Measurements from ENCODE around the gene PSD4.

The PSD4 gene

GRCh38 chr2:113186433-113186796 is 12.6 kb downstream of the PSD4 start:
- no peak for DNase-seq

- DNase-seq, result no peak
Observed at GRCh38 chr2:113187771-113188170, 14.0 kb downstream of the PSD4 start.

GRCh38 chr2:113190871-113191270 is 17.1 kb downstream of the PSD4 start:
- no peak for DNase-seq

- DNase-seq, result no peak
Observed at GRCh38 chr2:113192459-113193100, 18.8 kb downstream of the PSD4 start.

- DNase-seq, result no peak
Observed at GRCh38 chr2:113195923-113196501, 22.2 kb downstream of the PSD4 start.

- no peak for DNase-seq
Observed at GRCh38 chr2:113196839-113197238, 23.1 kb downstream of the PSD4 start.

- no peak for DNase-seq
Observed at GRCh38 chr2:113197347-113198047, 23.7 kb downstream of the PSD4 start.

- DNase-seq, result no peak
Observed at GRCh38 chr2:113198048-113198789, 24.4 kb downstream of the PSD4 start.

GRCh38 chr2:113198790-113199612 is 25.2 kb downstream of the PSD4 start:
- DNase-seq, result peak; percentile 51

- no peak for DNase-seq
Observed at GRCh38 chr2:113200236-113200635, 26.5 kb downstream of the PSD4 start.

- no peak for DNase-seq
Observed at GRCh38 chr2:113200736-113201490, 27.1 kb downstream of the PSD4 start.

- no peak for DNase-seq
Observed at GRCh38 chr2:113201496-113202304, 27.9 kb downstream of the PSD4 start.

- DNase-seq, result no peak
Observed at GRCh38 chr2:113202305-113203216, 28.8 kb downstream of the PSD4 start.

- no peak for DNase-seq
Observed at GRCh38 chr2:113203217-113203530, 29.4 kb downstream of the PSD4 start.

- DNase-seq, result peak; percentile 71
Observed at GRCh38 chr2:113203901-113204519, 30.2 kb downstream of the PSD4 start.

GRCh38 chr2:113206251-113206650 is 32.5 kb downstream of the PSD4 start:
- no peak for DNase-seq

- DNase-seq, result no peak
Observed at GRCh38 chr2:113207021-113207420, 33.2 kb downstream of the PSD4 start.

GRCh38 chr2:113208396-113208795 is 34.6 kb downstream of the PSD4 start:
- no peak for DNase-seq

GRCh38 chr2:113209011-113209645 is 35.4 kb downstream of the PSD4 start:
- no peak for DNase-seq
